ENCODE data around the gene TMEM95.

TMEM95 gene

GRCh38 chr17:7324438-7324779 is 30.5 kb upstream of the TMEM95 start:
- H3K27ac ChIP-seq (ENCODE audit: low read depth in 2 of 2, low read length in 2 of 2): no peak overlapping the region
- peaks cover 45 to 59% of the 10 kb centered on the region in 2 donors for H3K36me3 ChIP-seq (ENCODE audit: control insufficient read depth in 2 of 2, insufficient read depth in 2 of 2, low read length in 2 of 2)
- peaks cover 7 to 15% of the 10 kb centered on the region in 2 donors for H3K4me1 ChIP-seq (ENCODE audit: control insufficient read depth in 2 of 2, insufficient read depth in 2 of 2, low read length in 2 of 2)
- H3K4me3 ChIP-seq (ENCODE audit: low read length in 2 of 2): no peak overlapping the region
- no peaks in the 10 kb centered on the region for H3K27me3 ChIP-seq (ENCODE audit: control insufficient read depth in 2 of 2, insufficient read depth in 2 of 2, low read length in 2 of 2)
- no peak overlapping the region for H3K9ac ChIP-seq (ENCODE audit: low read depth in 1 of 2, low read length in 2 of 2)
- no peaks in the 10 kb centered on the region for H3K9me3 ChIP-seq (ENCODE audit: control insufficient read depth in 2 of 2, low read length in 2 of 2)

GRCh38 chr17:7325031-7325528 is 29.9 kb upstream of the TMEM95 start:
- Histone ChIP-seq H3K27ac (ENCODE audit: low read depth in 2 of 2, low read length in 2 of 2) (no peak overlapping the region), H3K4me3 (ENCODE audit: low read length in 2 of 2) (no peak overlapping the region), H3K9ac (ENCODE audit: low read depth in 1 of 2, low read length in 2 of 2) (no peak overlapping the region), H3K36me3 (ENCODE audit: control insufficient read depth in 2 of 2, insufficient read depth in 2 of 2, low read length in 2 of 2) (peaks cover 45 to 59% of the 10 kb centered on the region in 2 donors), H3K9me3 (ENCODE audit: control insufficient read depth in 2 of 2, low read length in 2 of 2) (no peaks in the 10 kb centered on the region), H3K4me1 (ENCODE audit: control insufficient read depth in 2 of 2, insufficient read depth in 2 of 2, low read length in 2 of 2) (peaks cover 7 to 15% of the 10 kb centered on the region in 2 donors), H3K27me3 (ENCODE audit: control insufficient read depth in 2 of 2, insufficient read depth in 2 of 2, low read length in 2 of 2) (no peaks in the 10 kb centered on the region)

GRCh38 chr17:7326186-7326585 is 28.8 kb upstream of the TMEM95 start:
- H3K4me3 ChIP-seq (ENCODE audit: low read length in 2 of 2): no peak overlapping the region
- H3K27me3 ChIP-seq (ENCODE audit: control insufficient read depth in 2 of 2, insufficient read depth in 2 of 2, low read length in 2 of 2): no peaks in the 10 kb centered on the region
- H3K27ac ChIP-seq (ENCODE audit: low read depth in 2 of 2, low read length in 2 of 2): no peak overlapping the region
- peaks cover 7 to 21% of the 10 kb centered on the region in 2 donors for H3K4me1 ChIP-seq (ENCODE audit: control insufficient read depth in 2 of 2, insufficient read depth in 2 of 2, low read length in 2 of 2)
- no peaks in the 10 kb centered on the region for H3K9me3 ChIP-seq (ENCODE audit: control insufficient read depth in 2 of 2, low read length in 2 of 2)
- H3K9ac ChIP-seq (ENCODE audit: low read depth in 1 of 2, low read length in 2 of 2): no peak overlapping the region
- H3K36me3 ChIP-seq (ENCODE audit: control insufficient read depth in 2 of 2, insufficient read depth in 2 of 2, low read length in 2 of 2): peaks cover 35 to 49% of the 10 kb centered on the region in 2 donors

GRCh38 chr17:7327056-7327455 is 27.9 kb upstream of the TMEM95 start:
- Histone ChIP-seq H3K36me3 (ENCODE audit: control insufficient read depth in 2 of 2, insufficient read depth in 2 of 2, low read length in 2 of 2) (peaks cover 26 to 41% of the 10 kb centered on the region in 2 donors), H3K9ac (ENCODE audit: low read depth in 1 of 2, low read length in 2 of 2) (no peak overlapping the region), H3K4me3 (ENCODE audit: low read length in 2 of 2) (no peak overlapping the region), H3K9me3 (ENCODE audit: control insufficient read depth in 2 of 2, low read length in 2 of 2) (no peaks in the 10 kb centered on the region), H3K27me3 (ENCODE audit: control insufficient read depth in 2 of 2, insufficient read depth in 2 of 2, low read length in 2 of 2) (no peaks in the 10 kb centered on the region), H3K4me1 (ENCODE audit: control insufficient read depth in 2 of 2, insufficient read depth in 2 of 2, low read length in 2 of 2) (peaks cover 7 to 24% of the 10 kb centered on the region in 2 donors), H3K27ac (ENCODE audit: low read depth in 2 of 2, low read length in 2 of 2) (no peak overlapping the region)

GRCh38 chr17:7327501-7327900 is 27.5 kb upstream of the TMEM95 start:
- peaks cover 7 to 25% of the 10 kb centered on the region in 2 donors for H3K4me1 ChIP-seq (ENCODE audit: control insufficient read depth in 2 of 2, insufficient read depth in 2 of 2, low read length in 2 of 2)
- H3K27me3 ChIP-seq (ENCODE audit: control insufficient read depth in 2 of 2, insufficient read depth in 2 of 2, low read length in 2 of 2): no peaks in the 10 kb centered on the region
- peaks cover 22 to 36% of the 10 kb centered on the region in 2 donors for H3K36me3 ChIP-seq (ENCODE audit: control insufficient read depth in 2 of 2, insufficient read depth in 2 of 2, low read length in 2 of 2)
- no peaks in the 10 kb centered on the region for H3K9me3 ChIP-seq (ENCODE audit: control insufficient read depth in 2 of 2, low read length in 2 of 2)
- H3K4me3 ChIP-seq (ENCODE audit: low read length in 2 of 2): no peak overlapping the region
- no peak overlapping the region for H3K9ac ChIP-seq (ENCODE audit: low read depth in 1 of 2, low read length in 2 of 2)
- no peak overlapping the region for H3K27ac ChIP-seq (ENCODE audit: low read depth in 2 of 2, low read length in 2 of 2)

- Histone ChIP-seq H3K4me1 (ENCODE audit: control insufficient read depth in 2 of 2, insufficient read depth in 2 of 2, low read length in 2 of 2) (peaks cover 7 to 25% of the 10 kb centered on the region in 2 donors), H3K9ac (ENCODE audit: low read depth in 1 of 2, low read length in 2 of 2) (no peak overlapping the region), H3K27ac (ENCODE audit: low read depth in 2 of 2, low read length in 2 of 2) (no peak overlapping the region), H3K9me3 (ENCODE audit: control insufficient read depth in 2 of 2, low read length in 2 of 2) (no peaks in the 10 kb centered on the region), H3K27me3 (ENCODE audit: control insufficient read depth in 2 of 2, insufficient read depth in 2 of 2, low read length in 2 of 2) (no peaks in the 10 kb centered on the region), H3K36me3 (ENCODE audit: control insufficient read depth in 2 of 2, insufficient read depth in 2 of 2, low read length in 2 of 2) (peaks cover 17 to 31% of the 10 kb centered on the region in 2 donors), H3K4me3 (ENCODE audit: low read length in 2 of 2) (peak overlapping the region in 1 of 2 donors; percentile 97)
Measured at GRCh38 chr17:7328009-7328408, 26.9 kb upstream of the TMEM95 start.

- peaks cover 8 to 23% of the 10 kb centered on the region in 2 donors for H3K36me3 ChIP-seq (ENCODE audit: control insufficient read depth in 2 of 2, insufficient read depth in 2 of 2, low read length in 2 of 2)
- no peaks in the 10 kb centered on the region for H3K27me3 ChIP-seq (ENCODE audit: control insufficient read depth in 2 of 2, insufficient read depth in 2 of 2, low read length in 2 of 2)
- H3K27ac ChIP-seq (ENCODE audit: low read depth in 2 of 2, low read length in 2 of 2): peak within 1 kb of the TSS; percentile 92 to 96
- peaks cover 7 to 25% of the 10 kb centered on the region in 2 donors for H3K4me1 ChIP-seq (ENCODE audit: control insufficient read depth in 2 of 2, insufficient read depth in 2 of 2, low read length in 2 of 2)
- peak within 1 kb of the TSS; percentile 95 to 97 for H3K4me3 ChIP-seq (ENCODE audit: low read length in 2 of 2)
- H3K9me3 ChIP-seq (ENCODE audit: control insufficient read depth in 2 of 2, low read length in 2 of 2): no peaks in the 10 kb centered on the region
- peak within 1 kb of the TSS; percentile 86 to 89 for H3K9ac ChIP-seq (ENCODE audit: low read depth in 1 of 2, low read length in 2 of 2)
Measured at GRCh38 chr17:7328840-7329373, 26.0 kb upstream of the TMEM95 start, which contains the start of gene NEURL4. NEURL4 (minus strand) TSS chr17:7329335; CDS start chr17:7329312, 23 bp downstream.

- peak overlapping the region; percentile 95 to 97 for H3K4me3 ChIP-seq (ENCODE audit: low read length in 2 of 2)
- H3K27ac ChIP-seq (ENCODE audit: low read depth in 2 of 2, low read length in 2 of 2): peak overlapping the region; percentile 92 to 96
- H3K36me3 ChIP-seq (ENCODE audit: control insufficient read depth in 2 of 2, insufficient read depth in 2 of 2, low read length in 2 of 2): peaks cover 3 to 20% of the 10 kb centered on the region in 2 donors
- H3K27me3 ChIP-seq (ENCODE audit: control insufficient read depth in 2 of 2, insufficient read depth in 2 of 2, low read length in 2 of 2): no peaks in the 10 kb centered on the region
- peak overlapping the region; percentile 79 to 89 for H3K9ac ChIP-seq (ENCODE audit: low read depth in 1 of 2, low read length in 2 of 2)
- no peaks in the 10 kb centered on the region for H3K9me3 ChIP-seq (ENCODE audit: control insufficient read depth in 2 of 2, low read length in 2 of 2)
- H3K4me1 ChIP-seq (ENCODE audit: control insufficient read depth in 2 of 2, insufficient read depth in 2 of 2, low read length in 2 of 2): peaks cover 7 to 23% of the 10 kb centered on the region in 2 donors
Measured at GRCh38 chr17:7329374-7329996, 25.5 kb upstream of the TMEM95 start.

GRCh38 chr17:7329997-7330637 is 24.8 kb upstream of the TMEM95 start:
- no peaks in the 10 kb centered on the region for H3K27me3 ChIP-seq (ENCODE audit: control insufficient read depth in 2 of 2, insufficient read depth in 2 of 2, low read length in 2 of 2)
- H3K36me3 ChIP-seq (ENCODE audit: control insufficient read depth in 2 of 2, insufficient read depth in 2 of 2, low read length in 2 of 2): peaks cover 0 to 16% of the 10 kb centered on the region in 2 donors
- H3K4me3 ChIP-seq (ENCODE audit: low read length in 2 of 2): peak overlapping the region; percentile 95 to 97
- H3K4me1 ChIP-seq (ENCODE audit: control insufficient read depth in 2 of 2, insufficient read depth in 2 of 2, low read length in 2 of 2): peaks cover 7 to 22% of the 10 kb centered on the region in 2 donors
- H3K27ac ChIP-seq (ENCODE audit: low read depth in 2 of 2, low read length in 2 of 2): peak overlapping the region; percentile 92 to 96
- H3K9ac ChIP-seq (ENCODE audit: low read depth in 1 of 2, low read length in 2 of 2): peak overlapping the region; percentile 79 to 89
- no peaks in the 10 kb centered on the region for H3K9me3 ChIP-seq (ENCODE audit: control insufficient read depth in 2 of 2, low read length in 2 of 2)

- peaks cover 0 to 2% of the 10 kb centered on the region in 2 donors for H3K27me3 ChIP-seq (ENCODE audit: control insufficient read depth in 2 of 2, insufficient read depth in 2 of 2, low read length in 2 of 2)
- peak overlapping the region; percentile 92 to 96 for H3K27ac ChIP-seq (ENCODE audit: low read depth in 2 of 2, low read length in 2 of 2)
- no peaks in the 10 kb centered on the region for H3K9me3 ChIP-seq (ENCODE audit: control insufficient read depth in 2 of 2, low read length in 2 of 2)
- peaks cover 7 to 22% of the 10 kb centered on the region in 2 donors for H3K4me1 ChIP-seq (ENCODE audit: control insufficient read depth in 2 of 2, insufficient read depth in 2 of 2, low read length in 2 of 2)
- peak overlapping the region; percentile 95 to 97 for H3K4me3 ChIP-seq (ENCODE audit: low read length in 2 of 2)
- peaks cover 0 to 12% of the 10 kb centered on the region in 2 donors for H3K36me3 ChIP-seq (ENCODE audit: control insufficient read depth in 2 of 2, insufficient read depth in 2 of 2, low read length in 2 of 2)
- H3K9ac ChIP-seq (ENCODE audit: low read depth in 1 of 2, low read length in 2 of 2): peak overlapping the region in 1 of 2 donors; percentile 24
Measured at GRCh38 chr17:7330638-7331015, 24.3 kb upstream of the TMEM95 start.
